H9 (cell line): ENCODE results near the gene GPBAR1. TPM values are rescaled to one million over a fixed set of nuclear protein-coding genes. Genes with fewer than 3 reads are reported as not detected.

Experiments used
- DNase-seq: peaks from one replicate; pipeline ENCODE4 v3.0.0-alpha.2; 2017
- H2AFZ ChIP-seq: one replicate; pipeline ENCODE4 v1.6.1; 2013; ENCODE audit warnings: mild to moderate bottlenecking, low read length, control low read depth, moderate library complexity
- H2AK5ac ChIP-seq: 2 replicates; pipeline ENCODE4 v1.6.1; 2013; ENCODE audit warnings: low read length, control low read depth, mixed read lengths; ENCODE audit not compliant: insufficient read length
- H2BK120ac ChIP-seq: one replicate; pipeline ENCODE4 v1.6.1; 2013; ENCODE audit warnings: low read depth, mild to moderate bottlenecking, low read length, control low read depth, inconsistent platforms; ENCODE audit not compliant: poor library complexity, severe bottlenecking
- H2BK12ac ChIP-seq: 2 replicates; pipeline ENCODE4 v1.6.1; 2013; ENCODE audit warnings: low read length, control low read depth, mixed read lengths, low read depth; ENCODE audit not compliant: insufficient read length
- H2BK15ac ChIP-seq: 2 replicates; pipeline ENCODE4 v1.6.1; 2013; ENCODE audit warnings: low read depth, low read length, control low read depth
- H2BK20ac ChIP-seq: one replicate; pipeline ENCODE4 v1.6.1; 2013; ENCODE audit warnings: low read depth, mild to moderate bottlenecking, low read length, control low read depth, inconsistent platforms; ENCODE audit not compliant: poor library complexity, severe bottlenecking
- H2BK5ac ChIP-seq: 2 replicates; pipeline ENCODE4 v1.6.1; 2013; ENCODE audit warnings: low read length, control low read depth, mixed read lengths; ENCODE audit not compliant: insufficient read length
- H3K14ac ChIP-seq: 2 replicates; pipeline ENCODE4 v1.6.1; 2013; ENCODE audit warnings: low read length, control low read depth; ENCODE audit not compliant: insufficient read depth
- H3K18ac ChIP-seq: 2 replicates; pipeline ENCODE4 v1.6.1; 2013; ENCODE audit warnings: low read depth, mild to moderate bottlenecking, mixed read lengths, low read length, control low read depth; ENCODE audit not compliant: insufficient read length
- H3K23ac ChIP-seq: 2 replicates; pipeline ENCODE4 v1.6.1; 2013; ENCODE audit warnings: low read length, control low read depth, mixed read lengths, low read depth; ENCODE audit not compliant: insufficient read length
- H3K23me2 ChIP-seq: 2 replicates; pipeline ENCODE4 v1.6.1; 2013; ENCODE audit warnings: low read depth, mild to moderate bottlenecking, mixed read lengths, low read length, control low read depth; ENCODE audit not compliant: insufficient read length, poor library complexity, severe bottlenecking
- H3K27ac ChIP-seq: 2 replicates; pipeline ENCODE4 v1.5.1; 2013; ENCODE audit warnings: low read length, control low read depth, mixed read lengths, low read depth; ENCODE audit not compliant: insufficient read length
- H3K27me3 ChIP-seq: 2 replicates; pipeline ENCODE4 v1.6.1; 2013; ENCODE audit warnings: low read length, control low read depth, inconsistent platforms; ENCODE audit not compliant: insufficient read depth
- H3K4ac ChIP-seq: 2 replicates; pipeline ENCODE4 v1.6.1; 2013; ENCODE audit warnings: low read depth, mild to moderate bottlenecking, control low read depth, inconsistent platforms, low read length, moderate library complexity
- H3K4me1 ChIP-seq: 2 replicates; pipeline ENCODE4 v1.6.1; 2013; ENCODE audit warnings: low read length, control low read depth, inconsistent platforms; ENCODE audit not compliant: insufficient read depth
- H3K4me2 ChIP-seq: 2 replicates; pipeline ENCODE4 v1.6.1; 2013; ENCODE audit warnings: low read length, control low read depth, mixed read lengths; ENCODE audit not compliant: insufficient read length, insufficient read depth
- H3K56ac ChIP-seq: 2 replicates; pipeline ENCODE4 v1.6.1; 2013; ENCODE audit warnings: low read depth, mild to moderate bottlenecking, mixed read lengths, low read length, control low read depth; ENCODE audit not compliant: insufficient read length
- H3K79me1 ChIP-seq: 2 replicates; pipeline ENCODE4 v1.6.1; 2013; ENCODE audit warnings: low read depth, mild to moderate bottlenecking, moderate library complexity, low read length, control low read depth, inconsistent platforms; ENCODE audit not compliant: insufficient read depth, poor library complexity, severe bottlenecking
- H3K79me2 ChIP-seq: 2 replicates; pipeline ENCODE4 v1.6.1; 2013; ENCODE audit warnings: low read length, control low read depth, inconsistent platforms; ENCODE audit not compliant: insufficient read depth
- H3K9ac ChIP-seq: 2 replicates; pipeline ENCODE4 v1.6.1; 2013; ENCODE audit warnings: low read length, control low read depth, mixed read lengths; ENCODE audit not compliant: insufficient read length; ENCODE audit errors: extremely low read depth
- H3K9me3 ChIP-seq: one replicate; pipeline ENCODE4 v1.6.1; 2013; ENCODE audit warnings: low read depth, low read length, inconsistent platforms; ENCODE audit not compliant: control insufficient read depth
- H3T11ph ChIP-seq: one replicate; pipeline ENCODE4 v1.6.1; 2013; ENCODE audit warnings: mild to moderate bottlenecking, low read length, control low read depth, inconsistent platforms
- H4K20me1 ChIP-seq: one replicate; pipeline ENCODE4 v1.6.1; 2013; ENCODE audit not compliant: control insufficient read depth, insufficient read length, insufficient read depth
- H4K5ac ChIP-seq: 2 replicates; pipeline ENCODE4 v1.6.1; 2013; ENCODE audit warnings: low read depth, mild to moderate bottlenecking, mixed read lengths, low read length, control low read depth; ENCODE audit not compliant: insufficient read length
- H4K8ac ChIP-seq: replicated peaks from 2 replicates; pipeline ENCODE4 v1.6.1; 2013; ENCODE audit warnings: low read length, control low read depth, mixed read lengths, low read depth; ENCODE audit not compliant: insufficient read length
- H4K91ac ChIP-seq: 2 replicates; pipeline ENCODE4 v1.6.1; 2013; ENCODE audit warnings: low read depth, mild to moderate bottlenecking, moderate library complexity, mixed read lengths, low read length, control low read depth; ENCODE audit not compliant: insufficient read length
- H3K27ac Mint-ChIP-seq, 3 experiments: 2 replicates in 2 of 3; 3 replicates in 1 of 3; pipeline ENCODE4 v1.8.0; 2020 to 2021; ENCODE audit warnings: mixed read lengths in 3 of 3, mild to moderate bottlenecking in 1 of 3, moderate library complexity in 1 of 3
- H3K27me3 Mint-ChIP-seq: 2 replicates; pipeline ENCODE4 v1.8.0; 2021; ENCODE audit warnings: low read depth, mild to moderate bottlenecking, moderate library complexity, mixed read lengths
- H3K36me3 Mint-ChIP-seq, 3 experiments: 2 replicates in 2 of 3; 3 replicates in 1 of 3; pipeline ENCODE4 v1.8.0; 2020 to 2021; ENCODE audit warnings: low read depth in 3 of 3, mixed read lengths in 3 of 3; ENCODE audit not compliant: insufficient read depth in 1 of 3
- H3K4me1 Mint-ChIP-seq, 2 experiments: 2 replicates each; pipeline ENCODE4 v1.8.0; 2020; ENCODE audit warnings: mixed read lengths in 2 of 2
- H3K4me3 Mint-ChIP-seq, 2 experiments: 2 replicates in 1 of 2; 3 replicates in 1 of 2; pipeline ENCODE4 v1.8.0; 2020 to 2021; ENCODE audit warnings: mild to moderate bottlenecking in 2 of 2, mixed read lengths in 2 of 2, moderate library complexity in 1 of 2
- H3K9me3 Mint-ChIP-seq, 2 experiments: 2 replicates in 1 of 2; 3 replicates in 1 of 2; pipeline ENCODE4 v1.8.0; 2020; ENCODE audit warnings: mild to moderate bottlenecking in 2 of 2, mixed read lengths in 2 of 2, moderate library complexity in 1 of 2
- WGBS: extraction: QIAGEN DNeasy Blood & Tissue Kit; methylation state at CpG from one replicate; pipeline ENCODE4 v1.1.7; 2013; ENCODE audit warnings: missing lambda C conversion rate, low lambda C conversion rate, mixed read lengths; ENCODE audit not compliant: insufficient read length; ENCODE audit errors: extremely low coverage; 5-methylcytosine and 5-hydroxymethylcytosine counted together
- total RNA-seq: library from RNA; stranded (reverse); gene quantifications from 2 replicates; pipeline ENCODE4 v1.2.1, GENCODE V29; 2021
- TF ChIP-seq, protein P1 (sequence below): fragments of 200-600 bp; sonication (generic); conservative IDR thresholded peaks from 3 replicates; pipeline ENCODE4 v1.8.0; 2021; ENCODE audit warnings: antibody characterized with exemption, mild to moderate bottlenecking

GPBAR1 gene
- total RNA-seq, 1 experiment from 2014 or later = 0.44 TPM

DNA sequence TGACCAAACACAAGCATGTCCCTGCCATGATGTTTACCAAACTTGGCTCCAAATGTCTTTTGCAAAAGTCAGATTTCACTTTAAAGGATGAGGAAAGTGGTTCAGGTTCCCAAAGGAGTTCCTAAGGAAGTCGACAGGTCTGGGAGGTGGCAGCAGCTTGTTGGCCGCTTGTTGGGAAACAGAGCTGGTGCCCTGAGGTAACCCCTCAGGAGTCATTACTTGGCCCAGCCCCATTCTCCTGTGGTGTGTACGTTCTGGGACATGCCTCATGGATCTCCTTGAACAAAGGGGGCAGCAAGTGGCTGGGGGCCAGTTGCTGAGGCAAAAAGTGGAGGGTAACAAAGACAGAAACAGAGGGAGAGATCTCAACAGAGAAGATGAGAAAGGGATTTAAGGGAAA is 20.6 kb downstream of the GPBAR1 start:
- Histone ChIP-seq H3K23ac (no peak overlapping the region), H3K27me3 (no peaks in the 10 kb centered on the region), H2BK120ac (no peak overlapping the region), H3K56ac (no peak overlapping the region), H3K18ac (no peak overlapping the region), H3K23me2 (no peaks in the 10 kb centered on the region), H2BK15ac (no peak overlapping the region), H3K79me2 (no peaks in the 10 kb centered on the region), H4K91ac (no peak overlapping the region), H2BK20ac (no peak overlapping the region), H3T11ph (no peak overlapping the region), H2AK5ac (no peak overlapping the region), H4K20me1 (no peaks in the 10 kb centered on the region), H2AFZ (no peak overlapping the region), H3K9me3 (no peaks in the 10 kb centered on the region), H3K79me1 (no peaks in the 10 kb centered on the region), H2BK5ac (no peak overlapping the region), H3K4me2 (no peak overlapping the region), H4K8ac (no peak overlapping the region), H3K4me1 (no peaks in the 10 kb centered on the region; the same call in 1 of the 2 replicates), H3K9ac (no peak overlapping the region), H3K4ac (no peak overlapping the region), H4K5ac (no peak overlapping the region), H3K27ac (no peak overlapping the region), H2BK12ac (no peak overlapping the region), H3K14ac (no peak overlapping the region)
- TF ChIP-seq, protein P1, sequence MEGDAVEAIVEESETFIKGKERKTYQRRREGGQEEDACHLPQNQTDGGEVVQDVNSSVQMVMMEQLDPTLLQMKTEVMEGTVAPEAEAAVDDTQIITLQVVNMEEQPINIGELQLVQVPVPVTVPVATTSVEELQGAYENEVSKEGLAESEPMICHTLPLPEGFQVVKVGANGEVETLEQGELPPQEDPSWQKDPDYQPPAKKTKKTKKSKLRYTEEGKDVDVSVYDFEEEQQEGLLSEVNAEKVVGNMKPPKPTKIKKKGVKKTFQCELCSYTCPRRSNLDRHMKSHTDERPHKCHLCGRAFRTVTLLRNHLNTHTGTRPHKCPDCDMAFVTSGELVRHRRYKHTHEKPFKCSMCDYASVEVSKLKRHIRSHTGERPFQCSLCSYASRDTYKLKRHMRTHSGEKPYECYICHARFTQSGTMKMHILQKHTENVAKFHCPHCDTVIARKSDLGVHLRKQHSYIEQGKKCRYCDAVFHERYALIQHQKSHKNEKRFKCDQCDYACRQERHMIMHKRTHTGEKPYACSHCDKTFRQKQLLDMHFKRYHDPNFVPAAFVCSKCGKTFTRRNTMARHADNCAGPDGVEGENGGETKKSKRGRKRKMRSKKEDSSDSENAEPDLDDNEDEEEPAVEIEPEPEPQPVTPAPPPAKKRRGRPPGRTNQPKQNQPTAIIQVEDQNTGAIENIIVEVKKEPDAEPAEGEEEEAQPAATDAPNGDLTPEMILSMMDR = no peak
- no peak for DNase-seq
- peak overlapping the region in 2 of 3 experiments; percentile 52 to 53; a peak in 3 of 7 replicates for H3K27ac Mint-ChIP-seq
- no peak overlapping the region; a peak in 1 of 5 replicates for H3K4me3 Mint-ChIP-seq
- no CpG with 5 or more reads among the region's 3 CpGs for WGBS
- peaks cover 2 to 25% (median 21%) of the 10 kb centered on the region in 3 experiments for H3K36me3 Mint-ChIP-seq
- peaks cover 6 to 7% of the 10 kb centered on the region in 2 experiments for H3K4me1 Mint-ChIP-seq
- no peaks in the 10 kb centered on the region for H3K27me3 Mint-ChIP-seq
- H3K9me3 Mint-ChIP-seq = no peaks in the 10 kb centered on the region; a peak in 1 of 5 replicates
